ENCODE data around the gene CCDC190.
"Not testable (repeated sequence)": the region's sequence is repeated elsewhere in the genome, so short reads cannot be mapped to it uniquely, and the experiment has no call there.

- TF ChIP-seq CTCF (IDR thresholded peaks at IDR 0.05 in 4 of 5, conservative IDR thresholded peaks at IDR 0.05 in 1 of 5); POLR2A (IDR thresholded peaks at IDR 0.05): not testable (repeated sequence)
Observed at GRCh38 chr1:162818666-162819065, 42.3 kb downstream of the CCDC190 start.
